Mesothelial cell of epicardium (in vitro differentiated cells): ENCODE measurements around the gene DNAH2. TPM values are rescaled to one million over a fixed set of nuclear protein-coding genes. Genes with fewer than 3 reads are reported as not detected.

Source experiments
- DNase-seq, 2 experiments: peaks; one replicate each; pipeline ENCODE4 v3.0.0; 2021; ENCODE audit warnings: low spot score in 2 of 2; ENCODE audit not compliant: unreplicated experiment in 2 of 2
- H3K27ac Mint-ChIP-seq: 2 replicates; pipeline ENCODE4 v1.8.0; 2021; ENCODE audit warnings: mixed read lengths
- H3K27me3 Mint-ChIP-seq: 2 replicates; pipeline ENCODE4 v1.8.0; 2021; ENCODE audit warnings: low read depth, mixed read lengths
- H3K36me3 Mint-ChIP-seq: 2 replicates; pipeline ENCODE4 v1.8.0; 2021; ENCODE audit warnings: mixed read lengths
- H3K4me1 Mint-ChIP-seq: 2 replicates; pipeline ENCODE4 v1.8.0; 2021; ENCODE audit warnings: mixed read lengths
- H3K4me3 Mint-ChIP-seq: 2 replicates; pipeline ENCODE4 v1.8.0; 2021; ENCODE audit warnings: mild to moderate bottlenecking, moderate library complexity, mixed read lengths
- H3K9me3 Mint-ChIP-seq: 2 replicates; pipeline ENCODE4 v1.8.0; 2021; ENCODE audit warnings: mixed read lengths
- total RNA-seq: library from RNA; stranded (reverse); gene quantifications from 3 replicates; pipeline ENCODE4 v1.2.1, GENCODE V29; 2021
- TF ChIP-seq, protein P1 (sequence below): fragments of 200-600 bp; sonication (generic); IDR thresholded peaks from one replicate; pipeline ENCODE4 v1.5.0; 2021; ENCODE audit warnings: antibody characterized with exemption; ENCODE audit not compliant: unreplicated experiment

DNAH2 gene
- total RNA-seq, 1 donor from 2014 or later: 0.18 TPM

GRCh38 chr17:7882629-7883028 is 165.1 kb downstream of the DNAH2 start:
- H3K4me3 Mint-ChIP-seq: no peak overlapping the region
- H3K4me1 Mint-ChIP-seq: peaks cover 6% of the 10 kb centered on the region
- H3K27ac Mint-ChIP-seq: no peak overlapping the region
- TF ChIP-seq, protein P1, sequence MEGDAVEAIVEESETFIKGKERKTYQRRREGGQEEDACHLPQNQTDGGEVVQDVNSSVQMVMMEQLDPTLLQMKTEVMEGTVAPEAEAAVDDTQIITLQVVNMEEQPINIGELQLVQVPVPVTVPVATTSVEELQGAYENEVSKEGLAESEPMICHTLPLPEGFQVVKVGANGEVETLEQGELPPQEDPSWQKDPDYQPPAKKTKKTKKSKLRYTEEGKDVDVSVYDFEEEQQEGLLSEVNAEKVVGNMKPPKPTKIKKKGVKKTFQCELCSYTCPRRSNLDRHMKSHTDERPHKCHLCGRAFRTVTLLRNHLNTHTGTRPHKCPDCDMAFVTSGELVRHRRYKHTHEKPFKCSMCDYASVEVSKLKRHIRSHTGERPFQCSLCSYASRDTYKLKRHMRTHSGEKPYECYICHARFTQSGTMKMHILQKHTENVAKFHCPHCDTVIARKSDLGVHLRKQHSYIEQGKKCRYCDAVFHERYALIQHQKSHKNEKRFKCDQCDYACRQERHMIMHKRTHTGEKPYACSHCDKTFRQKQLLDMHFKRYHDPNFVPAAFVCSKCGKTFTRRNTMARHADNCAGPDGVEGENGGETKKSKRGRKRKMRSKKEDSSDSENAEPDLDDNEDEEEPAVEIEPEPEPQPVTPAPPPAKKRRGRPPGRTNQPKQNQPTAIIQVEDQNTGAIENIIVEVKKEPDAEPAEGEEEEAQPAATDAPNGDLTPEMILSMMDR: no peak
- no peaks in the 10 kb centered on the region for H3K36me3 Mint-ChIP-seq
- no peak for DNase-seq
- H3K27me3 Mint-ChIP-seq: no peaks in the 10 kb centered on the region
- no peaks in the 10 kb centered on the region for H3K9me3 Mint-ChIP-seq

Other genes with a start within 250 kb of the DNAH2 start
- gene ZBTB4, start 238.1 kb upstream of the DNAH2 start, total RNA-seq: 36.4 to 40.1 TPM (median 39.7 TPM) in 3 replicates
- gene SLC35G6, start 236.3 kb upstream of the DNAH2 start, total RNA-seq: not detected in 3 replicates
- gene POLR2A, start 233.4 kb upstream of the DNAH2 start, total RNA-seq: 195 to 208 TPM (median 204 TPM) in 3 replicates
- 6.6 to 7.7 TPM (median 7.6 TPM) in 3 replicates for gene TNFSF12, start 168.7 kb upstream of the DNAH2 start, total RNA-seq
- 4.3 to 6.1 TPM (median 5.2 TPM) in 3 replicates for gene TNFSF13, start 159.0 kb upstream of the DNAH2 start, total RNA-seq
- 50.3 to 55.9 TPM (median 51.5 TPM) in 3 replicates for gene SENP3, start 155.8 kb upstream of the DNAH2 start, total RNA-seq
- 0.44 to 0.86 TPM (median 0.78 TPM) in 3 replicates for gene CD68, start 138.1 kb upstream of the DNAH2 start, total RNA-seq
- 44.8 to 45.5 TPM (median 45.5 TPM) in 3 replicates for gene MPDU1, start 133.9 kb upstream of the DNAH2 start, total RNA-seq
- 2.0 to 2.3 TPM (median 2.1 TPM) in 3 replicates for gene SOX15, start 127.7 kb upstream of the DNAH2 start, total RNA-seq
- gene FXR2, start 102.8 kb upstream of the DNAH2 start, total RNA-seq: 43.2 to 44.5 TPM (median 43.4 TPM) in 3 replicates
- gene SAT2, start 89.9 kb upstream of the DNAH2 start, total RNA-seq: 80.6 to 95.0 TPM (median 87.7 TPM) in 3 replicates
- 0.60 to 0.84 TPM (median 0.82 TPM) in 3 replicates for gene SHBG, start 87.6 kb upstream of the DNAH2 start, total RNA-seq
- 9.6 to 10.5 TPM (median 10.2 TPM) in 3 replicates for gene ATP1B2, start 66.8 kb upstream of the DNAH2 start, total RNA-seq
- 98.8 to 105 TPM (median 101 TPM) in 3 replicates for gene TP53, start 30.3 kb upstream of the DNAH2 start, total RNA-seq
- gene WRAP53, start 29.3 kb upstream of the DNAH2 start, total RNA-seq: 12.3 to 13.6 TPM (median 13.1 TPM) in 3 replicates
- 27.3 to 28.2 TPM (median 28.1 TPM) in 3 replicates for gene EFNB3, start 12.5 kb upstream of the DNAH2 start, total RNA-seq
- gene KDM6B, start 116.5 kb downstream of the DNAH2 start, total RNA-seq: 88.4 to 96.3 TPM (median 94.4 TPM) in 3 replicates
- 12.3 to 15.4 TPM (median 15.2 TPM) in 3 replicates for gene TMEM88, start 137.3 kb downstream of the DNAH2 start, total RNA-seq
- gene NAA38, start 139.8 kb downstream of the DNAH2 start, total RNA-seq: 63.9 to 67.2 TPM (median 66.4 TPM) in 3 replicates
- 12.5 to 13.0 TPM (median 13.0 TPM) in 3 replicates for gene CYB5D1, start 140.3 kb downstream of the DNAH2 start, total RNA-seq
- gene CHD3, start 171.0 kb downstream of the DNAH2 start, total RNA-seq: 333 to 339 TPM (median 337 TPM) in 3 replicates
- 3.0 to 3.4 TPM (median 3.1 TPM) in 3 replicates for gene RNF227, start 198.5 kb downstream of the DNAH2 start, total RNA-seq
- gene KCNAB3, start 212.1 kb downstream of the DNAH2 start, total RNA-seq: 18.4 to 18.8 TPM (median 18.5 TPM) in 3 replicates
- gene TRAPPC1, start 214.2 kb downstream of the DNAH2 start, total RNA-seq: 98.7 to 119 TPM (median 111 TPM) in 3 replicates
- 49.4 to 51.5 TPM (median 50.0 TPM) in 3 replicates for gene CNTROB, start 214.5 kb downstream of the DNAH2 start, total RNA-seq